RPMI7951 (cell line): Measurements from ENCODE around the gene ASTN2. TPM values are rescaled to one million over a fixed set of nuclear protein-coding genes. Genes with fewer than 3 reads are reported as not detected.

ENCODE experiments used
- DNase-seq: peaks from one replicate; pipeline ENCODE4 v3.0.0-alpha.2; 2012; ENCODE audit warnings: low read depth
- total RNA-seq: library from RNA; depleted of rRNA; stranded (reverse); fragments of >200 nt; shearing (Covaris generic); gene quantifications from 2 replicates; pipeline ENCODE4 v1.2.3, GENCODE V29; 2014

Gene ASTN2
- total RNA-seq, 1 experiment from 2014 or later, result 5.2 TPM

- no peak for DNase-seq
These were observed 300.1 kb downstream of the ASTN2 start for GRCh38 chr9:117114768-117115167.

GRCh38 chr9:117104716-117105495 lies 310.0 kb downstream of the ASTN2 start:
- DNase-seq, result no peak

GRCh38 chr9:117104206-117104605 lies 310.7 kb downstream of the ASTN2 start:
- DNase-seq, result no peak

- DNase-seq, result no peak
These were observed 311.3 kb downstream of the ASTN2 start for GRCh38 chr9:117103438-117104110.

GRCh38 chr9:117101008-117101407 lies 313.8 kb downstream of the ASTN2 start:
- no peak for DNase-seq

GRCh38 chr9:117098331-117098730 lies 316.5 kb downstream of the ASTN2 start:
- DNase-seq, result no peak

GRCh38 chr9:117097761-117098160 lies 317.1 kb downstream of the ASTN2 start:
- no peak for DNase-seq

- no peak for DNase-seq
These were observed 318.7 kb downstream of the ASTN2 start for GRCh38 chr9:117096138-117096537.

GRCh38 chr9:117095081-117095480 lies 319.8 kb downstream of the ASTN2 start:
- DNase-seq, result no peak

- DNase-seq, result no peak
These were observed 320.7 kb downstream of the ASTN2 start for GRCh38 chr9:117093891-117094844.

GRCh38 chr9:117092582-117092981 lies 322.3 kb downstream of the ASTN2 start:
- no peak for DNase-seq

GRCh38 chr9:117091529-117091928 lies 323.3 kb downstream of the ASTN2 start:
- no peak for DNase-seq

- no peak for DNase-seq
These were observed 326.1 kb downstream of the ASTN2 start for GRCh38 chr9:117088786-117089185.

- no peak for DNase-seq
These were observed 326.7 kb downstream of the ASTN2 start for GRCh38 chr9:117088140-117088539.

GRCh38 chr9:117084221-117084620 lies 330.6 kb downstream of the ASTN2 start:
- no peak for DNase-seq

GRCh38 chr9:117083559-117083958 lies 331.3 kb downstream of the ASTN2 start:
- DNase-seq, result no peak

GRCh38 chr9:117081641-117082317 lies 333.1 kb downstream of the ASTN2 start:
- no peak for DNase-seq

- no peak for DNase-seq
These were observed 334.0 kb downstream of the ASTN2 start for GRCh38 chr9:117080765-117081390.

- no peak for DNase-seq
These were observed 338.1 kb downstream of the ASTN2 start for GRCh38 chr9:117076571-117077290.

- no peak for DNase-seq
These were observed 339.2 kb downstream of the ASTN2 start for GRCh38 chr9:117075636-117076035.
